GM19193 (cell line): ENCODE measurements around the gene HSPA1L.

Experiments used
- POLR2A ChIP-seq: IDR thresholded peaks from 4 replicates; pipeline ENCODE4 v1.6.1; 2011; ENCODE audit not compliant: insufficient read depth, insufficient read length; ENCODE audit errors: extremely low read depth

The HSPA1L gene

GRCh38 chr6:31791324-31792089 is 23.6 kb downstream of the HSPA1L start:
- no peak for TF ChIP-seq POLR2A

GRCh38 chr6:31785475-31785874 is 29.6 kb downstream of the HSPA1L start:
- TF ChIP-seq POLR2A = no peak

- TF ChIP-seq POLR2A = no peak
Observed at GRCh38 chr6:31784098-31784925, 30.8 kb downstream of the HSPA1L start.

- no peak for TF ChIP-seq POLR2A
Observed at GRCh38 chr6:31782126-31782855, 32.8 kb downstream of the HSPA1L start.

GRCh38 chr6:31781244-31782125 is 33.6 kb downstream of the HSPA1L start:
- no peak for TF ChIP-seq POLR2A

GRCh38 chr6:31780507-31781243 is 34.4 kb downstream of the HSPA1L start:
- no peak for TF ChIP-seq POLR2A

GRCh38 chr6:31779908-31780307 is 35.2 kb downstream of the HSPA1L start:
- TF ChIP-seq POLR2A = no peak

GRCh38 chr6:31778999-31779885 is 35.8 kb downstream of the HSPA1L start:
- no peak for TF ChIP-seq POLR2A

- TF ChIP-seq POLR2A = no peak
Observed at GRCh38 chr6:31778193-31778592, 36.9 kb downstream of the HSPA1L start.

GRCh38 chr6:31777667-31778050 is 37.4 kb downstream of the HSPA1L start:
- no peak for TF ChIP-seq POLR2A

GRCh38 chr6:31776989-31777666 is 38.0 kb downstream of the HSPA1L start, which contains the start of gene VWA7:
TSS of gene VWA7 (minus strand) at chr6:31777328. CDS start at chr6:31776779, 549 bp downstream.
- TF ChIP-seq POLR2A = peak; percentile 13

GRCh38 chr6:31776485-31776988 is 38.5 kb downstream of the HSPA1L start:
- no peak for TF ChIP-seq POLR2A
